ENCODE measurements around the gene ADAMTS14. TPM values are rescaled to one million over a fixed set of nuclear protein-coding genes. Genes with fewer than 3 reads are reported as not detected.
"Not testable (repeated sequence)": the region's sequence is repeated elsewhere in the genome, so short reads cannot be mapped to it uniquely, and the experiment has no call there.

Gene ADAMTS14
- total RNA-seq, 2 experiments from 2014 or later: 0.03 TPM; not detected in 1

DNA sequence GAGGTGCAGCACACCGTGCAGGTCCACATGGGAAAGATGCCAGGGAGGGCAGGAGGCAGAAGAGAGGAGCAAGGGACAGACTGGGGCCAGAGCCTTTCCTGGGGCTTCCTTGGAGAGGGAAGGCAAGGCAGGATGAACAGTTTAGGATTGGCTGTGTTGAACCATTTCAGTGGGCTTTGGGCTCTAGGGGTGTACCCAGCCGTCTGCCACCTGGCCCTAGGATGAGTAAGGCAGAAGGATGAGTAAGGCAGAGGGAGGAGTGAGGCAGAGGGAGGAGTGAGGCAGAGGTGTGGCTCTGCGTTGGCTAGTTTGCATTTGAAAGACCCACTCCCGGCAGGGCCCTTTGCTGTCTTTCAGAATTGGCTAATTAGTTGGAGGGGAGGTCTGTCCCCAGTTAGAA, 38.3 kb upstream of the ADAMTS14 start:
- Histone ChIP-seq H3K4me1 (ENCODE audit: insufficient read depth, low read length, poor library complexity, severe bottlenecking) (no peaks in the 10 kb centered on the region), H2AFZ (ENCODE audit: low read length) (no peak overlapping the region), H3K4me2 (ENCODE audit: low read length) (no peak overlapping the region), H3K27ac (ENCODE audit: low read depth, low read length, poor library complexity, severe bottlenecking) (no peak overlapping the region), H3K9me3 (ENCODE audit: low read length) (peaks cover 7% of the 10 kb centered on the region; the same call in 1 of the 2 replicates), H4K20me1 (ENCODE audit: insufficient read depth, low read length) (no peaks in the 10 kb centered on the region), H3K4me3 (ENCODE audit: low read depth, low read length, poor library complexity, severe bottlenecking) (no peak overlapping the region), H3K36me3 (ENCODE audit: insufficient read depth, low read length) (no peaks in the 10 kb centered on the region), H3K79me2 (ENCODE audit: insufficient read depth, low read depth, low read length) (no peaks in the 10 kb centered on the region), H3K9me2 (ENCODE audit: insufficient read depth, low read length) (0 out of 2 replicates have a peak, but pooled peaks cover 6% of the 10 kb centered on the region)
- POLR2A ChIA-PET: no interaction called here
- no peak for DNase-seq (ENCODE audit: low spot score)
- CTCF ChIA-PET (ENCODE audit: unreplicated experiment): no interaction called here
- intact Hi-C loops (cut with micrococcal nuclease; ENCODE audit: unreplicated experiment): no loop called here
- no TSS peak for BruUV-seq (replicated peaks)
- TF ChIP-seq, protein P1, sequence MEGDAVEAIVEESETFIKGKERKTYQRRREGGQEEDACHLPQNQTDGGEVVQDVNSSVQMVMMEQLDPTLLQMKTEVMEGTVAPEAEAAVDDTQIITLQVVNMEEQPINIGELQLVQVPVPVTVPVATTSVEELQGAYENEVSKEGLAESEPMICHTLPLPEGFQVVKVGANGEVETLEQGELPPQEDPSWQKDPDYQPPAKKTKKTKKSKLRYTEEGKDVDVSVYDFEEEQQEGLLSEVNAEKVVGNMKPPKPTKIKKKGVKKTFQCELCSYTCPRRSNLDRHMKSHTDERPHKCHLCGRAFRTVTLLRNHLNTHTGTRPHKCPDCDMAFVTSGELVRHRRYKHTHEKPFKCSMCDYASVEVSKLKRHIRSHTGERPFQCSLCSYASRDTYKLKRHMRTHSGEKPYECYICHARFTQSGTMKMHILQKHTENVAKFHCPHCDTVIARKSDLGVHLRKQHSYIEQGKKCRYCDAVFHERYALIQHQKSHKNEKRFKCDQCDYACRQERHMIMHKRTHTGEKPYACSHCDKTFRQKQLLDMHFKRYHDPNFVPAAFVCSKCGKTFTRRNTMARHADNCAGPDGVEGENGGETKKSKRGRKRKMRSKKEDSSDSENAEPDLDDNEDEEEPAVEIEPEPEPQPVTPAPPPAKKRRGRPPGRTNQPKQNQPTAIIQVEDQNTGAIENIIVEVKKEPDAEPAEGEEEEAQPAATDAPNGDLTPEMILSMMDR (conservative IDR thresholded peaks at IDR 0.05; ENCODE audit: low read length): no peak
- TF ChIP-seq EZH2phosphoT487 (IDR thresholded peaks at IDR 0.05; ENCODE audit: borderline replicate concordance, low read depth, low read length): no peak

DNA sequence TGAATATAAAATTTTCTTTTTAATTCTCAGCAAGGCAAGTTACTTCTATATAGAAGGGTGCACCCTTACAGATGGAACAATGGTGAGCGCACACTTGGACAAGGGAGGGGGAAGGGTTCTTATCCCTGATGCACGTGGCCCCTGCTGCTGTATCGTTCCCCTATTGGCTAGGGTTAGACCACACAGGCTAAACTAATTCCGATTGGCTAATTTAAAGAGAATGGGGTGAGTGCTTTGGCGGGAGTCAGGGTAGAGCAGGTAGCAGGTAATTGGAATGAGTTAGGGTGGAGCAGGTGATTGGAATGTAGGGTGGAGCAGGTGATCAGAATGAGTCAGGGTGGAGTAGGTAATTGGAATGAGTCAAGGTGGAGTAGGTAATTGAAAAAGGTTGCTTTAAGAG, 37.8 kb upstream of the ADAMTS14 start:
- H3K27ac ChIP-seq (ENCODE audit: low read depth, low read length, poor library complexity, severe bottlenecking); H4K20me1 ChIP-seq (ENCODE audit: insufficient read depth, low read length); BruUV-seq (replicated peaks); intact Hi-C loops (cut with micrococcal nuclease; ENCODE audit: unreplicated experiment); H3K4me3 ChIP-seq (ENCODE audit: low read depth, low read length, poor library complexity, severe bottlenecking); POLR2A ChIA-PET; H3K79me2 ChIP-seq (ENCODE audit: insufficient read depth, low read depth, low read length); H3K4me2 ChIP-seq (ENCODE audit: low read length); H3K4me1 ChIP-seq (ENCODE audit: insufficient read depth, low read length, poor library complexity, severe bottlenecking); H2AFZ ChIP-seq (ENCODE audit: low read length); H3K9me3 ChIP-seq (ENCODE audit: low read length); H3K9me2 ChIP-seq (ENCODE audit: insufficient read depth, low read length); H3K36me3 ChIP-seq (ENCODE audit: insufficient read depth, low read length); CTCF ChIA-PET (ENCODE audit: unreplicated experiment); DNase-seq (ENCODE audit: low spot score): not testable (repeated sequence)

DNA sequence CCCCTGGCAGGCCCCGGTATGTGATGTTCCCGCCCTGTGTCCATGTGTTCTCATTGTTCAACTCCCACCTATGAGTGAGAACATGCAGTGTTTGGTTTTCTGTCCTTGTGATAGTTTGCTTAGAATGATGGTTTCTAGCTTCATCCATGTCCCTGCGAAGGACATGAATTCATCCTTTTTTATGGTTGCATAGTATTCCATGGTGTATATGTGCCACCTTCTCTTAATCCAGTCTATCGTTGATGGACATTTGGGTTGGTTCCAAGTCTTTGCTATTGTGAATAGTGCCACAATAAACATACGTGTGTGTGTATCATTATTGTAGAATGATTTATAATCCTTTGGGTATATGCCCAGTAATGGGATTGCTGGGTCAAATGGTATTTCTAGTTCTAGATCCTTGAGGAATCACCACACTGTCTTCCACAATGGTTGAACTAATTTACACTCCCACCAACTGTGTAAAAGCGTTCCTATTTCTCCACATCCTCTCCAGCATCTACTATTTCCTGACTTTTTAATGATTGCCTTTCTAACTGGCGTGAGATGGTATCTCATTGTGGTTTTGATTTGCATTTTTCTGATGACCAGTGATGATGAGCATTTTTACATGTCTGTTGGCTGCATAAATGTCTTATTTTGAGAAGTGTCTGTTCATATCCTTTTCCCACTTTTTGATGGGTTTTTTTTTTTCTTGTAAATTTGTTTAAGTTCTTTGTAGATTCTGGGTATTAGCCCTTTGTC, 32.5 kb upstream of the ADAMTS14 start:
- H3K4me3 ChIP-seq (ENCODE audit: low read depth, low read length, poor library complexity, severe bottlenecking); H3K27ac ChIP-seq (ENCODE audit: low read depth, low read length, poor library complexity, severe bottlenecking); H3K36me3 ChIP-seq (ENCODE audit: insufficient read depth, low read length); H3K9me3 ChIP-seq (ENCODE audit: low read length); H3K4me1 ChIP-seq (ENCODE audit: insufficient read depth, low read length, poor library complexity, severe bottlenecking); DNase-seq (ENCODE audit: low spot score); POLR2A ChIA-PET; H3K9me2 ChIP-seq (ENCODE audit: insufficient read depth, low read length); CTCF ChIA-PET (ENCODE audit: unreplicated experiment); H2AFZ ChIP-seq (ENCODE audit: low read length); H4K20me1 ChIP-seq (ENCODE audit: insufficient read depth, low read length); H3K79me2 ChIP-seq (ENCODE audit: insufficient read depth, low read depth, low read length); BruUV-seq (replicated peaks); intact Hi-C loops (cut with micrococcal nuclease; ENCODE audit: unreplicated experiment); H3K4me2 ChIP-seq (ENCODE audit: low read length): not testable (repeated sequence)

DNA sequence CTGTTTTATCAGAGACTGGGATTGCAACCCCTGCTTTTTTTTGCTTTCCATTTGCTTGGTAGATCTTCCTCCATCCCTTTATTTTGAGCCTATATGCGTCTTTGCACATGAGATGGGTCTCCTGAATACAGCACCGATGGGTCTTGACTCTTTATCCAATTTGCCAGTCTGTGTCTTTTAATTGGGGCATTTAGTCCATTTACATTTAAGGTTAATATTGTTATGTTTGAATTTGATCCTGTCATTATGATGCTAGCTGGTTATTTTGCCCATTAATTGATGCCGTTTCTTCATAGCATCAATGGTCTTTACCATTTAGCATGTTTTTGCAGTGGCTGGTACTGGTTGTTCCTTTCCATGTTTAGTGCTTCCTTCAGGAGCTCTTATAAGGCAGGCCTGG, 29.0 kb upstream of the ADAMTS14 start:
- H3K79me2 ChIP-seq (ENCODE audit: insufficient read depth, low read depth, low read length); H3K4me1 ChIP-seq (ENCODE audit: insufficient read depth, low read length, poor library complexity, severe bottlenecking); POLR2A ChIA-PET; DNase-seq (ENCODE audit: low spot score); H3K4me2 ChIP-seq (ENCODE audit: low read length); H3K9me3 ChIP-seq (ENCODE audit: low read length); H3K27ac ChIP-seq (ENCODE audit: low read depth, low read length, poor library complexity, severe bottlenecking); H3K36me3 ChIP-seq (ENCODE audit: insufficient read depth, low read length); H2AFZ ChIP-seq (ENCODE audit: low read length); H4K20me1 ChIP-seq (ENCODE audit: insufficient read depth, low read length); H3K9me2 ChIP-seq (ENCODE audit: insufficient read depth, low read length); BruUV-seq (replicated peaks); H3K4me3 ChIP-seq (ENCODE audit: low read depth, low read length, poor library complexity, severe bottlenecking); intact Hi-C loops (cut with micrococcal nuclease; ENCODE audit: unreplicated experiment); CTCF ChIA-PET (ENCODE audit: unreplicated experiment): not testable (repeated sequence)

DNA sequence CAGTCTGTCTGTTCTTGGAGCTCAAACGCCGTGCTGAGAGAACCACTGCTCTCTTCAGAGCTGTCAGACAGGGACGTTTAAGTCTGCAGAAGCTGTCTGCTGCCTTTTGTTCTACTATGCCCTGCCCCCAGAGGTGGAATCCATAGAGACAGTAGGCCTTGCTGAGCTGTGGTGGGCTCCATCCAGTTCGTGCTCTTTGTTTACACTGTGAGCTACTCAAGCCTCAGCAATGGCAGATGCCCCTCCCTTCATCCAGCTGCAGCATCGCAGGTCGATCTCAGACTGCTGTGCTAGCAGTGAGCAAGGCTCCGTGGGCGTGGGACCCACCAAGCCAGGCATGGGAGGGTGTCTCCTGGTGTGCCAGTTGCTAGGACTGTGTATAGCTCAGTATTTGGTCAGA, 27.3 kb upstream of the ADAMTS14 start:
- H4K20me1 ChIP-seq (ENCODE audit: insufficient read depth, low read length); H3K4me1 ChIP-seq (ENCODE audit: insufficient read depth, low read length, poor library complexity, severe bottlenecking); H2AFZ ChIP-seq (ENCODE audit: low read length); H3K27ac ChIP-seq (ENCODE audit: low read depth, low read length, poor library complexity, severe bottlenecking); BruUV-seq (replicated peaks); H3K36me3 ChIP-seq (ENCODE audit: insufficient read depth, low read length); intact Hi-C loops (cut with micrococcal nuclease; ENCODE audit: unreplicated experiment); CTCF ChIA-PET (ENCODE audit: unreplicated experiment); H3K9me3 ChIP-seq (ENCODE audit: low read length); DNase-seq (ENCODE audit: low spot score); H3K4me2 ChIP-seq (ENCODE audit: low read length); POLR2A ChIA-PET; H3K4me3 ChIP-seq (ENCODE audit: low read depth, low read length, poor library complexity, severe bottlenecking); H3K9me2 ChIP-seq (ENCODE audit: insufficient read depth, low read length); H3K79me2 ChIP-seq (ENCODE audit: insufficient read depth, low read depth, low read length): not testable (repeated sequence)

All from OCI-LY7 (cell line).